Right atrium auricular region (tissue), 2 donors: ENCODE results near the gene NDUFA5. TPM values are rescaled to one million over a fixed set of nuclear protein-coding genes. Genes with fewer than 3 reads are reported as not detected.

Experiments
- DNase-seq: peaks from one replicate; pipeline ENCODE4 v3.0.0-alpha.2; 2019; ENCODE audit warnings: low spot score
- H3K27ac ChIP-seq, 2 donors: fragments of 200-600 bp; sonication (generic); 1 replicate in 1 of 2; 2 replicates in 1 of 2; pipeline ENCODE4 v1.5.1; 2016 to 2019
- H3K27me3 ChIP-seq, 2 donors: fragments of 200-600 bp; sonication (generic); one replicate each; pipeline versions ENCODE4 v1.5.1 to v1.6.0; 2017 to 2019
- H3K36me3 ChIP-seq: fragments of 200-600 bp; sonication (generic); one replicate; pipeline ENCODE4 v1.5.1; 2016
- H3K4me1 ChIP-seq, 2 donors: fragments of 200-600 bp; sonication (generic); one replicate each; pipeline versions ENCODE4 v1.5.1 to v1.6.0; 2017 to 2019
- H3K4me3 ChIP-seq, 2 donors: fragments of 200-600 bp; sonication (generic); 1 replicate in 1 of 2; 2 replicates in 1 of 2; pipeline ENCODE4 v1.5.1; 2017 to 2019; ENCODE audit warnings: mild to moderate bottlenecking in 1 of 2, moderate library complexity in 1 of 2
- H3K9me3 ChIP-seq, 2 donors: fragments of 200-600 bp; sonication (generic); one replicate each; pipeline ENCODE4 v1.5.1; 2019
- total RNA-seq, 2 donors: library from RNA; depleted of rRNA; stranded (reverse); fragments of >200 nt; gene quantifications; one replicate each; pipeline ENCODE4 v1.1.0, GENCODE V29; 2016
- TF ChIP-seq, protein P1 (sequence below), 2 donors: fragments of 200-600 bp; sonication (generic); IDR thresholded peaks; one replicate each; pipeline ENCODE4 v1.5.1; 2019; ENCODE audit warnings: antibody characterized with exemption in 2 of 2

Gene NDUFA5
- total RNA-seq, 2 donors from 2014 or later, result 110 to 227 TPM

DNA sequence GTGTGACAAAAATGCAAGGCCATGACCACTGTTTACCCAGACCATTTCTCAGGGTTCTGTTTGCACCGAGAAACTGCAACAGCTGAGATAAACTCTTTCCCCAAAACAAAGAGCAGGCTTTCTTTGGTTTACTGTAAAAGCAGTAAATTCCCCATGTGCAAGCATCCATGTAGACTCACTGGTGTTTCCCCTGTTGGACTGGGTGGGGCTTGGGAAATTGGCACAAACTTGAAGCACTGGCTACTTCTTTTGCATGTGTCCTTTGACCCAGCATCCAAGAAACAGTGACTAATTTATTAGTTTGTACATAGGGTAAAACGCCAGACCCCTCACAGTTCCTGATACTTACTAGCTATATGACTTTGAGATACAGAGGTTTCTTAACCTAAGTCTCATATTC is 35.6 kb downstream of the NDUFA5 start:
- Histone ChIP-seq H3K4me3 (no peak overlapping the region), H3K36me3 (no peaks in the 10 kb centered on the region), H3K9me3 (no peaks in the 10 kb centered on the region), H3K4me1 (no peaks in the 10 kb centered on the region), H3K27ac (no peak overlapping the region), H3K27me3 (no peaks in the 10 kb centered on the region)
- TF ChIP-seq, protein P1, sequence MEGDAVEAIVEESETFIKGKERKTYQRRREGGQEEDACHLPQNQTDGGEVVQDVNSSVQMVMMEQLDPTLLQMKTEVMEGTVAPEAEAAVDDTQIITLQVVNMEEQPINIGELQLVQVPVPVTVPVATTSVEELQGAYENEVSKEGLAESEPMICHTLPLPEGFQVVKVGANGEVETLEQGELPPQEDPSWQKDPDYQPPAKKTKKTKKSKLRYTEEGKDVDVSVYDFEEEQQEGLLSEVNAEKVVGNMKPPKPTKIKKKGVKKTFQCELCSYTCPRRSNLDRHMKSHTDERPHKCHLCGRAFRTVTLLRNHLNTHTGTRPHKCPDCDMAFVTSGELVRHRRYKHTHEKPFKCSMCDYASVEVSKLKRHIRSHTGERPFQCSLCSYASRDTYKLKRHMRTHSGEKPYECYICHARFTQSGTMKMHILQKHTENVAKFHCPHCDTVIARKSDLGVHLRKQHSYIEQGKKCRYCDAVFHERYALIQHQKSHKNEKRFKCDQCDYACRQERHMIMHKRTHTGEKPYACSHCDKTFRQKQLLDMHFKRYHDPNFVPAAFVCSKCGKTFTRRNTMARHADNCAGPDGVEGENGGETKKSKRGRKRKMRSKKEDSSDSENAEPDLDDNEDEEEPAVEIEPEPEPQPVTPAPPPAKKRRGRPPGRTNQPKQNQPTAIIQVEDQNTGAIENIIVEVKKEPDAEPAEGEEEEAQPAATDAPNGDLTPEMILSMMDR (IDR thresholded peaks at IDR 0.05), result no peak
- no peak for DNase-seq

DNA sequence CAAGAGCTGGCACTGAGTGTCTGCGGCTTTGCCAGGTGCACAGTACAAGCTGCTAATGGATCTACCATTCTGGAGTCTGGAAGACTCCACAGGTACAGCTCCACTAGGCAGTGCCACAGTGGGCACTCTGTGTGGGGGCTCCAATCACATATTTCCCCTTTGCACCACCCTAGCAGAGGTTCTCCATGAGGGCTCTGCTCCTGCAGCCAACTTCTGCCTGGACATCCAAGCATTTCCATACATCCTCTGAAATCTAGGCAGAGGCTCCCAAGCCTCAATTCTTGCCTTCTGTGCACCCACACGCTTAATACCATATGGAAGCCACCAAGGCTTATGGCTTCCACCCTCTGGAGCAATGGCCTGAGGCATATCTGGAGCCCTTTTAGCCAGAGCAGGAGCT is 52.4 kb downstream of the NDUFA5 start:
- TF ChIP-seq, protein P1 (IDR thresholded peaks at IDR 0.05), result no peak
- H3K9me3 ChIP-seq, result no peaks in the 10 kb centered on the region
- H3K4me3 ChIP-seq, result no peak overlapping the region
- no peaks in the 10 kb centered on the region for H3K36me3 ChIP-seq
- no peaks in the 10 kb centered on the region for H3K4me1 ChIP-seq
- H3K27ac ChIP-seq, result no peak overlapping the region
- DNase-seq, result no peak
- no peaks in the 10 kb centered on the region for H3K27me3 ChIP-seq

DNA sequence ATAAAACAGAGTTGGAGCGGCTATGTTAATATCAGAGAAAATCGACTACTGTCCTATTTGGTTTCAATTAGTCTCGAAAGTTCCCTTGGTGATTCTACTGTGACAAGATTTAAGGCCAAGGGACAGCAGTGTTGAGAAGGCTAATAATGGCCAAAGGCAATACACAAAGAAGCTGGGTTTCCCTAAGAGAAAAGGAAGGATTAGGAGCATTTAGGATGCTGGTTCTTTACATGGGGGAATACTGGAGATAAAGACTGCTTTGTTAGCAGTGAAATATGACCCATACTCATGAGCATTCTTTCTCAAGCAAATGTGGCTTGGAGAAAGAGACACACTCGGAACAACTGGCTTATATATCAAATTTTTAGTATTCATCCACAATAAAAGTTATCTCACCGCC is 55.4 kb downstream of the NDUFA5 start:
- TF ChIP-seq, protein P1 (IDR thresholded peaks at IDR 0.05), result no peak
- H3K27ac ChIP-seq, result no peak overlapping the region
- no peaks in the 10 kb centered on the region for H3K36me3 ChIP-seq
- no peaks in the 10 kb centered on the region for H3K27me3 ChIP-seq
- no peak for DNase-seq
- no peak overlapping the region for H3K4me3 ChIP-seq
- H3K9me3 ChIP-seq, result no peaks in the 10 kb centered on the region
- H3K4me1 ChIP-seq, result no peaks in the 10 kb centered on the region

DNA sequence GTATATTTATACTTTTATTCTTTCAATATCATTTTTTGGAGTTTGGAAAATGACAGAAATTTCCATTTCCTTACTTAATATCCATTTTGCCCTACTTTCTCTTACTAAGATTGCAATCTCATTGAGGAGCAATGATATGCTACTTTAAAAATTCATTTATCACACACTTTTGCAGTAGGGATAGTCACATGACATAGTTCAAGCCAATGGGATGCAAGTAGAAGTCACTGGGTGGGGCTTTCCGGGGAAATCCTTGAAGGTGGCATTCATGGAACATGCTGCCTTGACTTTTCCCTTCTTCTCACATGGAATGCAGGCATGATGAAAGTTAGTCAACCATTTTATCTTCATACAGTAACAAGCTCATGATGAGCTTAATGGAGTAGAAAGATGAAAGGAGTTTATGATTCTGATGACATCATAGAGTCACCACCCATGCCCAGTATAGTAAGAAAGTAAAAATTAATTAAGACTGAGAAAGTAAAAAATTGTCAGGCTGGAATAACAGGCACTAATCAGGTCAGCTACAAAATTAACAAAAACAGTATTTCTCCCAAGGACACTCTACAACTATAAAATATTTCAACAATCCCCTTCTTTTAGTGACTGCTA is 56.6 kb downstream of the NDUFA5 start:
- Histone ChIP-seq H3K27me3 (no peaks in the 10 kb centered on the region), H3K4me1 (no peaks in the 10 kb centered on the region), H3K27ac (no peak overlapping the region), H3K9me3 (no peaks in the 10 kb centered on the region), H3K4me3 (no peak overlapping the region), H3K36me3 (no peaks in the 10 kb centered on the region)
- TF ChIP-seq, protein P1 (IDR thresholded peaks at IDR 0.05), result no peak
- no peak for DNase-seq

DNA sequence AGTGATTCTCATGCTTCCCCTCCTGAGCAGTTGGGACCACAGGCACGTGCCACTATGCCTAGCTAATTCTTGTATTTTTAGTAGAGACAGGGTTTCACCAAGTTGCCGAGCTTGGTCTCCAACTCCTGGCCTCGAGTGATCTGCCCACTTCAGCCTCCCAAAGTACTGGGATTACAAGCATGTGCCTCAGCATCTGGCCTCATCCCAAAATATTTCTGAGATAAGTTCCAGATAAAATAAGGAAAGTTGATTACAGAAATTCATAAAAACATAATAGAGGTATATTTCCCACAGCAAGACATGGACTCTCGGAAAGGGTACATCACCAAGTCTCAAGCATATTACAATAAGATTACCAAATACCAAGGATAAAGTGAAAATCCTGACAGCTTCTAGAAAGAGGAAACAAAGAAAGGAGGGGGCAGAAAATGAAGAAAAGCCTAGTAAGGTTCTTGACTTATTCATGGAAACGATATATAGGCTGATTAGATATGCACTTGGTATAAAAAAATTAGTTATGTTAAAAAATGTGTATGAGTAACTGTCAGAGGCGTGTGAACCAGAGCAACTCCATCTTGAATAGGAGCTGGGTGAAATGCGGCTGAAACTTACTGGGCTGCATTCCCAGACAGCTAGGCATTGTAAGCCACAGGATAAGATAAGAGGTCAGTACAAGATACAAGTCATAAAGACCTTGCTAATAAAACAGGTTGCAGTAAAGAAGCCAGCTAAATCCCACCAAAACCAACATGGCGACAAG is 58.2 kb downstream of the NDUFA5 start:
- no peaks in the 10 kb centered on the region for H3K9me3 ChIP-seq
- H3K4me3 ChIP-seq, result no peak overlapping the region
- no peak overlapping the region for H3K27ac ChIP-seq
- TF ChIP-seq, protein P1 (IDR thresholded peaks at IDR 0.05), result no peak
- H3K36me3 ChIP-seq, result no peaks in the 10 kb centered on the region
- H3K4me1 ChIP-seq, result no peaks in the 10 kb centered on the region
- DNase-seq, result no peak
- no peaks in the 10 kb centered on the region for H3K27me3 ChIP-seq
